Fibroblast of villous mesenchyme (primary cell): ENCODE data around the gene CRELD2. TPM values are rescaled to one million over a fixed set of nuclear protein-coding genes. Genes with fewer than 3 reads are reported as not detected.
A peak's percentile ranks its signal among the peaks of the same experiment; 100 is the strongest.

ENCODE experiments used
- DNase-seq: peaks from one replicate; pipeline ENCODE4 v3.0.0-alpha.2; 2010; ENCODE audit warnings: low read depth
- H3K4me3 ChIP-seq: 2 replicates; pipeline ENCODE4 v1.5.1; 2011; ENCODE audit warnings: low read depth, mild to moderate bottlenecking, low read length
- total RNA-seq: library from RNA; depleted of rRNA; stranded (reverse); fragments of >200 nt; gene quantifications from 2 replicates; pipeline ENCODE4 v1.2.3, GENCODE V29; 2012
- TF ChIP-seq, protein P1 (sequence below): IDR thresholded peaks from 2 replicates; pipeline ENCODE4 v1.5.1; 2012; ENCODE audit warnings: low read depth, mild to moderate bottlenecking, low read length; ENCODE audit not compliant: insufficient read depth

CRELD2 gene
- total RNA-seq, 1 donor = 53.1 TPM

DNA sequence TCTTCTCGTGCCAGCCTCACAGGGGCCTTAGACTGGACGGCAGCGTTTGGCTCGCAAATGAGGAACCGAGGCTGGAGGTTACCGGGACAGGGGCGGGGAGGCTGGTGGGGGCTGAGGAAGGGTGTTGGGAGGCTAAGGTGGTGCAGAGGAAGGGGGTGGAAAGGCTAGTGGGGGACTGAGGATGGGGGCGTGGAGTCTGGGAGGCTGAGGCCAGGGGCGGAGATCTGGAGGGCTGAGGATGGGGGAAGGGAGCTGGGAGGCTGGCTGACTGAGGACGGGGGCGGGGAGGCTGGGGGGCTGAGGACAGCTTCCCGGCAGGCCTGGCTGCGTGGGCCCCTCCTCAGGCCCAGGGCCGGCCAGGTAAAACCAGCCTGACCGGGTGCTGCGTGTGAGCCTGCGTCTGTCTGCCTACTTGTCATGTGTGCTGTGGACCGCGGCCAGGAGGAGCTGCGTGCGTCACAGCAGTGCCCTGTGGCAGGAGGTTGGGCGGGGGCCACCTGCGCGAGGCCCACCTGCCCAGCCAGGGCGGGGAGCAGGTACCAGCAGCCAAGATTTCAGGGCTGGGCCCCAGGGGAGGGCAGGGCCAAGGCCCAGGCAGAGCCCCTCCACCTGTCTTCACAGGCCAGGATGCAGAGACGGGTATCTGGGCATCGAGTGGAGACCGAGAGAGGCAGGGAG, 32.7 kb downstream of the CRELD2 start:
- no peak for DNase-seq
- TF ChIP-seq, protein P1, sequence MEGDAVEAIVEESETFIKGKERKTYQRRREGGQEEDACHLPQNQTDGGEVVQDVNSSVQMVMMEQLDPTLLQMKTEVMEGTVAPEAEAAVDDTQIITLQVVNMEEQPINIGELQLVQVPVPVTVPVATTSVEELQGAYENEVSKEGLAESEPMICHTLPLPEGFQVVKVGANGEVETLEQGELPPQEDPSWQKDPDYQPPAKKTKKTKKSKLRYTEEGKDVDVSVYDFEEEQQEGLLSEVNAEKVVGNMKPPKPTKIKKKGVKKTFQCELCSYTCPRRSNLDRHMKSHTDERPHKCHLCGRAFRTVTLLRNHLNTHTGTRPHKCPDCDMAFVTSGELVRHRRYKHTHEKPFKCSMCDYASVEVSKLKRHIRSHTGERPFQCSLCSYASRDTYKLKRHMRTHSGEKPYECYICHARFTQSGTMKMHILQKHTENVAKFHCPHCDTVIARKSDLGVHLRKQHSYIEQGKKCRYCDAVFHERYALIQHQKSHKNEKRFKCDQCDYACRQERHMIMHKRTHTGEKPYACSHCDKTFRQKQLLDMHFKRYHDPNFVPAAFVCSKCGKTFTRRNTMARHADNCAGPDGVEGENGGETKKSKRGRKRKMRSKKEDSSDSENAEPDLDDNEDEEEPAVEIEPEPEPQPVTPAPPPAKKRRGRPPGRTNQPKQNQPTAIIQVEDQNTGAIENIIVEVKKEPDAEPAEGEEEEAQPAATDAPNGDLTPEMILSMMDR = no peak
- H3K4me3 ChIP-seq = no peak overlapping the region

DNA sequence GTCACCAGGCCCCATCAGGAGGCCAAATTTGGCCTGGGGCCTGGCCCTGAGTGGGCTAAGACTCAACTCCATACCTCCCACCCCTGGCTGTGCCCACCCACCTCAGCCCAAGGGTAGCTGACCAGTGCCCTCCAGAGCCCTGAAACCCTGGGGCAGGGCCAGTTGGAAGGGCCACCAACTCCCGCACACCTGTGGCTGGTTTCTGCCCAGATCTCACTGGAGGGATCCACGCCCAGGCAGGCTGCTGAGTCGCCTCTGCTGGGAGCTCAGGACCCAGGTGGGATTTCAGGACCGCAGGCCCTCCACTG, 33.2 kb downstream of the CRELD2 start:
- H3K4me3 ChIP-seq = no peak overlapping the region
- TF ChIP-seq, protein P1 = no peak
- no peak for DNase-seq

DNA sequence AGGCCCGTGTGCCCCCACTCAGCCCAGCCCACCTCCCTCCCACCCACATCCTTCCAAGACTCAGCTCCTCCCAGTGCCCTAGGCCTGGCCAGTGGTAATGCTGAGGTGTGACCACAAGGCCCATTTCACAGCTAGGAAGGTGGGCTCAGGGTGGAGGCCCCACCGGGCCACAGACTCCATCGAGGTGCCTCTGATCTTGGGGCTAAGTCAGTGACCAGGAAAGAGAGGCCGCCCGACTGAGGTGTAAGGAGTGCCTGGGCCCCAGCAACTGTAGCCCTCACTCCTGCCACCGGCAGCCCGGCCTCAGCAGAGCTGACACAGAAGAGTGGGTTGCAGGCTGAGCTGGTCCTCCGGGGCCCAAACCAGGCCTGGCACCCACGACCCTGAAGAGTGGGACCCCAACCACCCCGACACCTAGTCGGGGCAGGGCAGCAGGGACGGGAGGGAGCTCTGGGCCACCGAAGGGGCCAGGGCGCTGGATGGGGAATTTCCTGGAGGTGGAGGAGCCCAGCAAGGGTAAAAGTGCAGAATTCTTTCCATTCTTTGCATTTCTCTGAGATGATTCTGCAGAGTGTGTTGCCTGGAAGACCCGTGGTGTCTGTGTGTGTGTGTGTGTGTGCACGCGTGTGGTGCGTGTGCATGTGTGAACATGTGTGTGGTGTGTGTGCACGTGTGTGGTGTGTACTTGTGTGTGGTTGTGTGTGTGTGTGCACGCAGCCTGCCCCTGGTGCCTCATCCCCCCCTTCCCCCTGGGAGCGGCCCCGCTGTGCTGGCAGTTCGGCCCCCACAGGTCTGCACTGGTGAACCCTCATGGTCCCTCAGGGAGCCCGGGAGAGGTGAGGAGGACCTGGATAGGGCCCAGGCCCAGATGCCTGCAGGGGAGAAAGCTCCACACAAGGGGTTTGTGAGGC, 33.8 kb downstream of the CRELD2 start:
- TF ChIP-seq, protein P1 = no peak
- DNase-seq = peak; percentile 32

DNA sequence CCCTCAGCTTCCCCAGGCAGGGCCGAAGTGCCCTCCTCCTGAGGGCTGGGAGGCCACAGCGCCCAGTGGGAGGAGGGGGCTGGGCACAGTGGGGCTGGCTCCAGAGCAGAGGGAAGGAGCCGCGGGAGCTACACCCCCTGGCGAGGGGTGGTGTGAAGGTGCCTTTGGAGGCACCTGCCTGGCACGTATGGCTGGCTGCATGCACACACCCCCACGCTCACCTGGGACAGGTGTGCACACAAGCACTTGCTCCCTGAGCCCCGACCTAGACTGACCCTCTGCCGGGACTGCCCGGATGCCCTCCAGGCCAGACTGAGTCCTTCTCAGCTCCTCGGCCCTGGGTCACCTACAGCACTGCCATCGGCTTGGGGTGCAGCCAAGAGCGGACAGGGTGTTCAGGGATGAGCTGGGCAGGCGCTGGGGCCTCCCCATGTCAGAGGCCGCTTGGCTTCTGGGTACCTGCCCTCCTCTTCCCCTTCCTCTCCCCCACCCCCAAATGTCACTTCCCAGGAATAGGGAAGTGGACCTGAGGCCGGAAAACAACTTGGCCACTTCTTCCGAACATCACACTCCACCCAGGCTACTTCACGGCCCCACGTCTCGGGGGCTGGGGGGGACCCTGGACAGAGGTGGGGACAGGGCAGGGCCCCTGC, 34.7 kb downstream of the CRELD2 start:
- H3K4me3 ChIP-seq = no peak overlapping the region
- no peak for DNase-seq
- TF ChIP-seq, protein P1 = no peak

More for the DNA sequence above, 33.8 kb downstream of the CRELD2 start:
- H3K4me3 ChIP-seq = no peak overlapping the region

DNA sequence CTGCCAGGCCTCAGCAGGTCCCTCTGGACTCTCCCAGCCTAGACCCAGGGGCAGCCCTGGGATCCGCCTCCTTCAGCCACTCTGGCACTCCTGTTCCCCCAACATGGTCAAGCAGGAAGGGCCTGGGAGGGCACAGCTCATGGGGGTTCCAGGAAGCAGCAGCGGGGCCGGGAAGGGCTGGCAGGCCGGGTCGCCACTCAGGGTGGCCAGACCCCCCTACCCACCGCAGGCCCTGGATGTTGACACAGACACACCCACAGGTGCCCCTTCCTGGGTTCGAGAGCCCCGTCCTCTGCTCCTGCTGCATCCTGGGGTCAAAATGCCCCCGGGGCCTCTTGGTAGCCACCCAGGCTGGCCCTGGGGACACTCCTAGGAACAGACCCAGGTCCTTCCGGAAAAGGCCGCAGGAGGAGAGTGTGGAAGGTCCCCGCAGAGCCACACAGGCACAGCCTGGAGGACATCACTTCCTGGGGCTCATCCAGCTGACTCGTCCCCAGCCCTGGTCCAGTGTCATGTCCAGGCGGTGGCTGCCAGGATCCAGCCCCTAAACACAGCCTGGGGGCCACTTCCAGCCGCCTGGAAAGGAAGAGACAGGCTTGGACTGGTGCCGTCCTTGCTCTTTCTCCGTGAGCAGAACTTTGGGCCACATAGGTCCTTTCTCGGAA, 35.4 kb downstream of the CRELD2 start:
- H3K4me3 ChIP-seq = no peak overlapping the region
- TF ChIP-seq, protein P1 = no peak
- DNase-seq = no peak

DNA sequence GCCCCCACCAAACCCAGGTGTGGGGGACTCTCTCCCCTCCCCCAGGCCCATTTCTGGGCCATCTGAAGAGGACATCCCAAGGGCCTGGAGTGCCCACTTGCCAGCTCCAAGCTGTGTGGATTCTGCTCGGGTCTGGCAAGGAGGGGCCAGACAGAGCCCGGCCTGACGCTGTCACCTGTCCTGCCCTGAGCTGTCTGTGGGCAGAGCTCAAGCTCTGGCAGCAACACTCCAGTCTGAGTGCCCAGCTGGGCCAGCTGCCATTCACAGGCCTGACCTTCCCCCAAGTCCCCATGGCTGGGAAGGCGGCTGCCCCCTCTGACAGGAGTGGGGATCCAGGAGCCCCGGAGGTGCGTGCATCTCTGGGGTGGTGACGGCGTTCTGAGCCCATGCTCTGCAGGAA, 35.9 kb downstream of the CRELD2 start:
- TF ChIP-seq, protein P1 = no peak
- no peak overlapping the region for H3K4me3 ChIP-seq
- DNase-seq = no peak
